NCI-H460 (cell line): ENCODE measurements around the gene ZNF500. TPM values are rescaled to one million over a fixed set of nuclear protein-coding genes. Genes with fewer than 3 reads are reported as not detected.

ENCODE experiments used
- DNase-seq: peaks from one replicate; pipeline ENCODE4 v3.0.0-alpha.2; 2016; ENCODE audit warnings: low read depth; ENCODE audit errors: extremely low read depth
- polyA plus RNA-seq: library from polyadenylated mRNA; depleted of rRNA; stranded (reverse); fragments of >200 nt; gene quantifications from 2 replicates; pipeline ENCODE4 v1.2.3, GENCODE V29; 2014; cell fraction: nucleus; rRNA removed
- total RNA-seq: library from RNA; depleted of rRNA; stranded (reverse); fragments of >200 nt; shearing (Covaris generic); gene quantifications from 2 replicates; pipeline ENCODE4 v1.2.3, GENCODE V29; 2014; rRNA removed

Gene ZNF500
- 6.2 and 7.0 TPM in 2 replicates for total RNA-seq
- 22.1 and 34.4 TPM in 2 replicates for polyA plus RNA-seq

- DNase-seq = peak; percentile 94
Observed at GRCh38 chr16:4766875-4767628, at the start of gene ZNF500. Gene ZNF500, minus strand, starts transcription at chr16:4767162. Its CDS starts 1,184 bp downstream, at chr16:4765978.

- DNase-seq = no peak
Observed at GRCh38 chr16:4814542-4815173, 47.7 kb upstream of the ZNF500 start.

- DNase-seq = no peak
Observed at GRCh38 chr16:4814046-4814445, 47.1 kb upstream of the ZNF500 start.

GRCh38 chr16:4813251-4814003 lies 46.5 kb upstream of the ZNF500 start:
- DNase-seq = no peak

GRCh38 chr16:4811773-4812172 lies 44.8 kb upstream of the ZNF500 start:
- DNase-seq = no peak

- no peak for DNase-seq
Observed at GRCh38 chr16:4811242-4811641, 44.3 kb upstream of the ZNF500 start.

GRCh38 chr16:4806280-4806679 lies 39.3 kb upstream of the ZNF500 start:
- DNase-seq = no peak

GRCh38 chr16:4805231-4805630 lies 38.3 kb upstream of the ZNF500 start:
- DNase-seq = no peak

- DNase-seq = no peak
Observed at GRCh38 chr16:4803898-4804762, 37.2 kb upstream of the ZNF500 start.

- DNase-seq = no peak
Observed at GRCh38 chr16:4803401-4803844, 36.5 kb upstream of the ZNF500 start.

GRCh38 chr16:4802659-4803287 lies 35.8 kb upstream of the ZNF500 start:
- DNase-seq = peak; percentile 92

GRCh38 chr16:4801962-4802658 lies 35.1 kb upstream of the ZNF500 start, which contains the start of gene ROGDI:
Gene ROGDI, minus strand, starts transcription at chr16:4802633. Its CDS starts 62 bp downstream, at chr16:4802571.
- DNase-seq = peak; percentile 30

GRCh38 chr16:4801051-4801961 lies 34.3 kb upstream of the ZNF500 start:
- no peak for DNase-seq

GRCh38 chr16:4800290-4801041 lies 33.5 kb upstream of the ZNF500 start:
- DNase-seq = no peak

- no peak for DNase-seq
Observed at GRCh38 chr16:4799171-4799855, 32.4 kb upstream of the ZNF500 start.

GRCh38 chr16:4798456-4798855 lies 31.5 kb upstream of the ZNF500 start:
- DNase-seq = no peak

GRCh38 chr16:4797805-4798252 lies 30.9 kb upstream of the ZNF500 start:
- no peak for DNase-seq
